Tibial artery (tissue), 4 donors: ENCODE measurements around the gene COQ4.

Experiments
- DNase-seq, 2 donors: peaks; one replicate each; pipeline ENCODE4 v3.0.0-alpha.2; 2019
- H3K27ac ChIP-seq, 2 donors: fragments of 200-600 bp; sonication (generic) in 1 of 2; 1 replicate in 1 of 2; 2 replicates in 1 of 2; pipeline ENCODE4 v1.5.1; 2018 to 2019; ENCODE audit warnings: mild to moderate bottlenecking in 1 of 2
- H3K27me3 ChIP-seq, 2 donors: fragments of 200-600 bp; sonication (generic) in 1 of 2; one replicate each; pipeline versions ENCODE4 v1.5.1 to v1.6.0; 2016 to 2019
- H3K36me3 ChIP-seq, 3 donors: fragments of 200-600 bp; sonication (generic) in 2 of 3; one replicate each; pipeline ENCODE4 v1.5.1; 2016 to 2019; ENCODE audit warnings: mild to moderate bottlenecking in 2 of 3
- H3K4me1 ChIP-seq, 4 donors: fragments of 200-600 bp; sonication (generic) in 2 of 4; 1 replicate in 3 of 4; 2 replicates in 1 of 4; pipeline ENCODE4 v1.5.1; 2016 to 2019
- H3K4me3 ChIP-seq, 2 donors: fragments of 200-600 bp; sonication (generic) in 1 of 2; 1 replicate in 1 of 2; 2 replicates in 1 of 2; pipeline ENCODE4 v1.5.1; 2018 to 2019; ENCODE audit warnings: mild to moderate bottlenecking in 2 of 2
- H3K9me3 ChIP-seq, 3 donors: fragments of 200-600 bp; sonication (generic) in 1 of 3; one replicate each; pipeline ENCODE4 v1.5.1; 2016 to 2019
- intact Hi-C: fragments of 100-400 bp; cut with DNase I; formaldehyde crosslinking; loops from one replicate; pipeline ENCODE4 v1.15.0; 2023; ENCODE audit warnings: low total_unique reads
- TF ChIP-seq, protein P1 (sequence below), 2 experiments: fragments of 200-600 bp in 1 of 2; fragments of 450-650 bp in 1 of 2; IDR thresholded peaks; one replicate each; pipeline ENCODE4 v1.5.1; 2017 to 2019; ENCODE audit warnings: antibody characterized with exemption in 2 of 2, mild to moderate bottlenecking in 1 of 2, moderate library complexity in 1 of 2

The COQ4 gene

GRCh38 chr9:128358861-128359260 lies 36.2 kb downstream of the COQ4 start:
- H3K27me3 ChIP-seq = no peaks in the 10 kb centered on the region

DNA sequence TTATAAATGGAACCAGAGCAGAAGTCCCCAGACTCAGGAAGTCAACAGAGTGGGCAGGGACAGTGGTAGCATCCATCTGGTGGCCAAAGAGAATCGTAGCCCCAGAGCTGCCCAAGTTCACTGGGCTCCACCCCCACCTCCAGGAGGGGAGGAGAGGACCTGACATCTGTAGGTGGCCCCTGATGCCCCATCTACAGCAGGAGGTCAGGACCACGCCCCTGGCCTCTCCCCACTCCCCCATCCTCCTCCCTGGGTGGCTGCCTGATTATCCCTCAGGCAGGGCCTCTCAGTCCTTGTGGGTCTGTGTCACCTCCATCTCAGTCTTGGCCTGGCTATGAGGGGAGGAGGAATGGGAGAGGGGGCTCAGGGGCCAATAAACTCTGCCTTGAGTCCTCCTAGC lies 38.2 kb downstream of the COQ4 start:
- intact Hi-C loops = no loop called here
- DNase-seq = no peak
- no peaks in the 10 kb centered on the region for H3K9me3 ChIP-seq
- H3K4me1 ChIP-seq = peaks cover 0 to 26% (median 18%) of the 10 kb centered on the region in 4 donors
- peak overlapping the region in 1 of 2 donors; percentile 28 for H3K27ac ChIP-seq
- TF ChIP-seq, protein P1, sequence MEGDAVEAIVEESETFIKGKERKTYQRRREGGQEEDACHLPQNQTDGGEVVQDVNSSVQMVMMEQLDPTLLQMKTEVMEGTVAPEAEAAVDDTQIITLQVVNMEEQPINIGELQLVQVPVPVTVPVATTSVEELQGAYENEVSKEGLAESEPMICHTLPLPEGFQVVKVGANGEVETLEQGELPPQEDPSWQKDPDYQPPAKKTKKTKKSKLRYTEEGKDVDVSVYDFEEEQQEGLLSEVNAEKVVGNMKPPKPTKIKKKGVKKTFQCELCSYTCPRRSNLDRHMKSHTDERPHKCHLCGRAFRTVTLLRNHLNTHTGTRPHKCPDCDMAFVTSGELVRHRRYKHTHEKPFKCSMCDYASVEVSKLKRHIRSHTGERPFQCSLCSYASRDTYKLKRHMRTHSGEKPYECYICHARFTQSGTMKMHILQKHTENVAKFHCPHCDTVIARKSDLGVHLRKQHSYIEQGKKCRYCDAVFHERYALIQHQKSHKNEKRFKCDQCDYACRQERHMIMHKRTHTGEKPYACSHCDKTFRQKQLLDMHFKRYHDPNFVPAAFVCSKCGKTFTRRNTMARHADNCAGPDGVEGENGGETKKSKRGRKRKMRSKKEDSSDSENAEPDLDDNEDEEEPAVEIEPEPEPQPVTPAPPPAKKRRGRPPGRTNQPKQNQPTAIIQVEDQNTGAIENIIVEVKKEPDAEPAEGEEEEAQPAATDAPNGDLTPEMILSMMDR (IDR thresholded peaks at IDR 0.05) = no peak
- H3K4me3 ChIP-seq = no peak overlapping the region
- peaks cover 4 to 26% (median 15%) of the 10 kb centered on the region in 3 donors for H3K36me3 ChIP-seq
- H3K27me3 ChIP-seq = peaks cover 0 to 4% of the 10 kb centered on the region in 2 donors

More at GRCh38 chr9:128358861-128359260, 36.2 kb downstream of the COQ4 start:
- Histone ChIP-seq H3K4me3 (no peak overlapping the region), H3K27ac (no peak overlapping the region), H3K4me1 (peaks cover 0 to 16% (median 11%) of the 10 kb centered on the region in 4 donors), H3K36me3 (peaks cover 15 to 46% (median 30%) of the 10 kb centered on the region in 3 donors), H3K9me3 (no peaks in the 10 kb centered on the region)
- TF ChIP-seq, protein P1 (IDR thresholded peaks at IDR 0.05) = no peak
- no peak for DNase-seq
- intact Hi-C loops = no loop called here

DNA sequence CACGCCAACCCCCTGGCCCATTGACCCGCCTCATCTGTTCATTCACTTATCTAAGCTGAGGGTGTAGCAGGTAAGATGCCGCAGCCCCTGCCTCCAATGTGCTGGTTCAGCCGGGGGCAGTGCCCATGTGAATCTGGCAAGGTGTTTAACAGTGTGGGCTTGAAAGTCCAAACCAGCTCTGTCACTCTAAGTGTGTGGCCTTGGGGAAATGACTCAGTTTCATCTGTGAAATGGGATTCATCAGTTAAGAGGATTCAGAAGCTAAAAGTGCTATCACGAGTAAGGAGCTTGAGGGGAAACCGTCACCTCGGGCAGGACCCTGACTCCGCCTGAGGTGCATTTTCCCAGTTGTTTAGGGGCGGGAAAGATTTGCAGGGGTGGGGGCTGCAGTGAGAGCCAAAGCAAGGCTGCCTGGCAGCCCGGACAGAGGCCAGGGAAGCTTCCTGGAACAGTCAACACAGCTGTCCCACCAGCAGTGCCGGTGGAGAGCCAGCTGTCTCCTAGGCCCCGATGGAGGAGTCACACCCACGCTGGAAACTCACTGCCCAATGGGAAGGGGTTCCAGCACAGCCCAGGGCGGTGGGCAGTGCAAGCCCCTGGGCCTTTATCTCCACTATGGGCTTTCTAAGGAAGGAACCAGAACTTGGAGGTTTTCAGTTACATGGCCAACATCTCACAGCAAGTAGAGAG lies 38.8 kb downstream of the COQ4 start:
- peaks cover 0 to 20% (median 9%) of the 10 kb centered on the region in 3 donors for H3K36me3 ChIP-seq
- H3K9me3 ChIP-seq = no peaks in the 10 kb centered on the region
- H3K27ac ChIP-seq = peak overlapping the region; percentile 59 to 64
- H3K4me3 ChIP-seq = peak overlapping the region; percentile 42 to 61
- TF ChIP-seq, protein P1 (IDR thresholded peaks at IDR 0.05) = no peak
- no peak for DNase-seq
- peaks cover 0 to 5% of the 10 kb centered on the region in 2 donors for H3K27me3 ChIP-seq
- intact Hi-C loops = no loop called here
- peaks cover 0 to 26% (median 18%) of the 10 kb centered on the region in 4 donors for H3K4me1 ChIP-seq

DNA sequence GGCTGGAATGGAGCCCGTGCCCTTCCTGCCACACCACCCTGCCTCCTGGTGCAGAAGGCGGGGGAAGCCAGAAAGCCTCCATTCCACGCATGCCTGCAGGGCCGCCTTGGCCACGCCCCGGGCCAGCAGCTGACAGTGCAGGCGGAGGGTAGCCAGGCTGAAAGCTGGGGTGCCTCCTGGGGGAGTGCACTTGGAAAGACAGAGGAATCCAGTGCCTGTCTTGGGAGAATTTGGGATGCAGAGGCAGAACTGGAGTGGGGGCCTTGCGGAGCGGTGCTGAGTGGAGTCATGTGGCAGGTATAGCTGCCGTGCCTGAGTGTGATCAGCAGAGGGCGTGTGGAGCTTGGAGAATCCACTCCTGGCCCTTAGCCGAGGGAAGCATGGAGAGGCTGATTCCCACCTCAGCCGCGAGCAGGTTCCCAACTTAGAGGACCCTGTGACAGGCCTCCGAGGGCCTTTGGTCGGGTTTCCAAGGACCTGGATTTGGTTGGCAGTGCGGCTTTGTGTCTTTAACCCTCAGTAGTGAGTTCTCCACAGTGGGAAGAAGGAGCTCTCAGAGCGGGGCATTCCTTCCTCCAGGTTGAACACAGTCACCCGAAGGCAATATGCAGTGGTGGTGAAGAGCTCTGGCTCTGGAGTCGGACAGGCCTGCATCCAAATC lies 39.5 kb downstream of the COQ4 start:
- Histone ChIP-seq H3K4me3 (peak overlapping the region; percentile 42 to 61), H3K27me3 (peaks cover 0 to 5% of the 10 kb centered on the region in 2 donors), H3K9me3 (no peaks in the 10 kb centered on the region), H3K4me1 (peaks cover 0 to 26% (median 18%) of the 10 kb centered on the region in 4 donors), H3K27ac (peak overlapping the region; percentile 59 to 64), H3K36me3 (peaks cover 0 to 14% (median 5%) of the 10 kb centered on the region in 3 donors)
- peak; percentile 89 to 91 for DNase-seq
- intact Hi-C loops = loop anchor here (2.0 kb wide), 1 partner anchor 79 kb away; no protein-coding TSS in a partner anchor
- TF ChIP-seq, protein P1 (IDR thresholded peaks at IDR 0.05) = peak; percentile 82 to 83

DNA sequence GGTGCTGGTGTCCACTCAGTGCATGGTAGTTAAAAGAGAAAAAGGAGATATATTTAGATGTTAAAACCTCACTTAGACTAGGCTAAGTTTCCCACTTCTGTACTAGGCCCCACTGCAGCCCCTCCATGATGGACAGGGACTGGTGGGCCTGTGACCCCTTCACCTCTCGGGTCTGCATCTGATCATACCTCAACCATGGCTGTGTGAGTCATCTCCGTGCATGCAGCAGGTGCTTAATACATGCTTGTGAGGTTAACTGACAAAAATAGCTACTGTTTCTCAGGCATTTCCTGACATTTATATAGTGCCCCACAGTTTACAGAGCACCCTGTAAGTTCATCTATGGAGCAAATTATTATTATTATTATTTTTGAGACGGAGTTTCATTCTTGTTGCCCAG lies 40.1 kb downstream of the COQ4 start:
- no peak for DNase-seq
- peak overlapping the region in 1 of 2 donors; percentile 64 for H3K27ac ChIP-seq

More for the DNA sequence above, 40.1 kb downstream of the COQ4 start:
- peaks cover 0 to 26% (median 18%) of the 10 kb centered on the region in 4 donors for H3K4me1 ChIP-seq
- TF ChIP-seq, protein P1 (IDR thresholded peaks at IDR 0.05) = no peak
- no peaks in the 10 kb centered on the region for H3K9me3 ChIP-seq
- H3K36me3 ChIP-seq = peaks cover 0 to 7% (median 0%) of the 10 kb centered on the region in 3 donors
- peaks cover 0 to 5% of the 10 kb centered on the region in 2 donors for H3K27me3 ChIP-seq
- intact Hi-C loops = loop anchor here (2.0 kb wide), 1 partner anchor 78 kb away; no protein-coding TSS in a partner anchor
- no peak overlapping the region for H3K4me3 ChIP-seq
